Stimulated activated CD8-positive, alpha-beta memory T cell treated with anti-CD3 and anti-CD28 coated beads, Interleukin-4, amount 100 ng/mL, for 1 hour (primary cell): Measurements from ENCODE around the gene TOM1L2.
"Not testable (repeated sequence)": the region's sequence is repeated elsewhere in the genome, so short reads cannot be mapped to it uniquely, and the experiment has no call there.

Source experiments
- DNase-seq, 2 donors: peaks; one replicate each; pipeline ENCODE4 v3.0.0-alpha.2; 2020; ENCODE audit warnings: low read depth in 2 of 2, low spot score in 1 of 2

TOM1L2 gene

DNA sequence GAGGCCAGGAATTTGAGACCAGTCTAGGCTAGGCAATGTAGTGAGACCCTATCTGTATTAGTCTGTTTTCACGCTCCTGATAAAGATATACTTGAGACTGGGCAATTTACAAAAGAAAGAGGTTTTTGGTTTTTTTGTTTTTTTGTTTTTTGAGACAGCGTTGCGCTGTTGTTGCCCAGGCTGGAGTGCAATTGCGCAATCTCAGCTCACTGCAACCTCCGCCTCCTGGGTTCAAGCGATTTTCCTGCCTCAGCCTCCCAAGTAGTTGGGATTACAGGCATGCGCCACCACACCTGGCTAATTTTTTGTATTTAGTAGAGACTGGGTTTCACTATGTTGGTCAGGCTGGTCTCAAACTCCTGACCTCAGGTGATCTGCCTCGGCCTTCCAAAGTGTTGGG lies 23.7 kb upstream of the TOM1L2 start:
- not testable (repeated sequence) for DNase-seq

DNA sequence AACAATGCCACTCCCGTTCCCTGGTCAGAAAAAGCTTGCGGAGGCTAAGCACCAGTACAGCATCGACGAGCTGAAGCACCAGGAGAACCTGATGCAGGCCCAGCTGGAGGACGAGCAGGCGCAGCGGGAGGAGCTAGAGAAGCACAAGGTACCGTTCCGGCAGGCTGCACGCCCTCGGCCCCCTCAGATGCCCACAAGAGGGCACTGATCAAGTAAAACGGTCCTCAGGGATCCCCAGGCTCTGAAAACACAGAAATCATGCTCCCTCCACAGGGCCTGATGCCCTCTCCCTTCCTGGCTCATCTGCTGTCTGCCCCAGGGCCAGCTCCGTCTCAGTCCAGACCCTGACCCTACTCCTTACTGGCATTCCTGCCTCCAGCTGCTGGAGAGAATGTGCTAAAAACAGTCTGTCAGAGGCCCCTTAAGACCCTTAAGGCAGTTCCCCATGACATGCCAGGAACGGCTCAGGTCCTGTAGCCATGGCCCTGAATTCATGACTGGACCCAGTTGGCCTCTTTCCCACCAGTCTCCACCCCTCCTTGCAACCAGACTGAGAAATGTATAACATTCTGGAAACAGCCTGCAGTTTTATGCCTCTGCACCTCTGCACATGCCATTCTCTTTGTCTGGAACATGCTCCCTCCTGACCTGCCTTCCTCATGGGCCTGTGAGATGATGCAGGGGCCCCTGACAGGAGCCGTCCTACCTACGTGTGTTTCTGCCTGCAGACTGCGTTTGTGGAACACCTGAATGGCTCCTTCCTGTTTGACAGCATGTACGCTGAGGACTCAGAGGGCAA lies 22.3 kb upstream of the TOM1L2 start:
- DNase-seq: no peak

DNA sequence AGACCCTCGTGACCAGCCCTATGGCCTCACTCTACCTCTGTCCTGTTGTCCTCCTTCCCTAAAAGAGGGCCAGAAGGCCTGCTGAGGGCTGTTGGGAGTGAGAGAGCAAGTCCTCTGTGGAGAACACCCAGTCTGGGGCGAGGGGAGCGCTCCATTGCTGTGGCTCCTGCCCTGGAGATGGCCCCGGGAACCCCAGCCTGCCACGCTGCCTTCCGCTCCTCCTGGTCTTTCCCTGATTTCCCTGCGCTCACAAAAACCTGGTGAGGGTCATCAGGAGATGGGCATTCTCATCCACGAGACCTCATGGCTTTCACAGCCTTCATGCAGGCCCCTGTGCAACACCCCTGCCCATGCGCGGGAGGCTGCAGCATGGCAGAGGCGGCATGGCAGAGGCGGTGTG lies 21.7 kb upstream of the TOM1L2 start:
- no peak for DNase-seq

DNA sequence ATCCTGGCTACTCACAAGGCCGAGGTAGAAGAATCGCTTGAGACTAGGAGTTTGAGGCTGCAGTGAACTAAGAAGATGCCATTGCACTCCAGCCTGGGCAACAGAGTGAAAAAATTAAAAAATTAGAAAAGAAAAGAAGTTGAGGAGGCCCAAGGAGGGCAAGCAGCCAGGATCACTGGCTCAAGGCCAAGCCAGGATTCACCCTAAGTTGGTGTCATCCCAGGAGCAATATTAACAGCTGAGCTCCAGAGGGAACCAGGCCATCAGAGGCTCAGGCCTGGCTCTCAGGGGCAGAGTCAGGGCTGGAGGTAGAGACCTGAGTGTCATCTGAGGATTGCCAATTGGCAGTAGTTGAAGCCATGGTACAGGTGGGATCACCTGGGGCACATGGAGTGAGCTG lies 21.2 kb upstream of the TOM1L2 start:
- no peak for DNase-seq

DNA sequence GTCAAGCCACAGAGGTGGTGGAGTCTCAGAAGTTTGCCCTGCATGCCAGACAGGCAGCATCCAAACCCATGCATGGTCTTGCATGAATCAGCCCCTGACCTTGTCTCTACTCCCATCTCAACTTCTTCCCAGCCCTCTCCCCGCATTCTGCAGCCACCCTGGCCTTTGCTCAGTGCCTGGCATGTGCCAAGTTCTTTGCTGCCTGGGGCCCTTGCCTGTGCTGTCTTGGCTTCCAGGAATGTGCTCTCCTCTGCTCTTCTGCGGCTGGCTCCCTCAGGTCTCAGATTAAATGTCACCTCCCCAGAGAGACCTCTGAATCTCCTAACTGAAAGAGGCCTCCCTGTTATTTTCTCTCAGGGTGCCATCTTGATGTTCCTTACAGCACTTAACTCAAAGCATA lies 18.1 kb upstream of the TOM1L2 start:
- DNase-seq: no peak

DNA sequence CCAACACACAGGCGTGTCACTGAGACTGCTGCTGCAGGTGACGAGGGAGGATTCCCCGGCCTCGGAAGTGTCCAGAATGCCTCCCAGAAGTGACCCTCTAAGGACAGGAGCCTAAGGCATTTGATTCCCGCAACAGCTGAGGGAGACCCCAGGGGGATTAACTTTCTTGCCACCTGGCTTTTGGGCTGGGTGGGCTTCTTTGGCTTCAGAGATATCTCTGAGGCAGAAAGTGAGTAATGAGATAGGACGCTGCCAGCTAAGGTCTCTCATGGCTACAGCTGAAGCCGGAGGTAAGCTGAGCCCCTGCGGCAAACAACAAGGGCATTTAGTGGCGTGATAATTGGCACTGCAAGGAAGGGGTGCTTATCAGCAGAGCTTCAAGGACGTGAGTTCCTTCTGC lies 17.4 kb upstream of the TOM1L2 start:
- DNase-seq: no peak

DNA sequence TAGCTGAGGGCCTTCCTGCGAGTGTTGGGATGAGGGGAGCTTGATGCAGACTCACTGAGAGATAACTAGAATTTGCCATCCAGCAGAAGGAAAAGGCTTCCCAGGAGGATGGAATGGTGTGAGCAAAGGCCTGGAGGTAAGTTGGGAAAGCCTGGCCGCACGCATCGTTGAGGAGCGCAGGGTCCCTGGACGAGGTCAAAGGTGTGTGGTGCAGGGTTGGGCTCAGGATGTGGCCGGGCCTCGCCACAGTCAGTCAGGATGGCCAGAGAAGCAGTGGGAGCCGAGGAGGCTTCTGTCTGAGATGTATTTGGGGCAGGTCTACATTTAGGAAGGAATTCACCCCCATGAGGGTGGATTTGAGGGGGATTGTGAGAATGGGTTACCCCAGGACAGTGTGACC lies 16.9 kb upstream of the TOM1L2 start:
- no peak for DNase-seq

DNA sequence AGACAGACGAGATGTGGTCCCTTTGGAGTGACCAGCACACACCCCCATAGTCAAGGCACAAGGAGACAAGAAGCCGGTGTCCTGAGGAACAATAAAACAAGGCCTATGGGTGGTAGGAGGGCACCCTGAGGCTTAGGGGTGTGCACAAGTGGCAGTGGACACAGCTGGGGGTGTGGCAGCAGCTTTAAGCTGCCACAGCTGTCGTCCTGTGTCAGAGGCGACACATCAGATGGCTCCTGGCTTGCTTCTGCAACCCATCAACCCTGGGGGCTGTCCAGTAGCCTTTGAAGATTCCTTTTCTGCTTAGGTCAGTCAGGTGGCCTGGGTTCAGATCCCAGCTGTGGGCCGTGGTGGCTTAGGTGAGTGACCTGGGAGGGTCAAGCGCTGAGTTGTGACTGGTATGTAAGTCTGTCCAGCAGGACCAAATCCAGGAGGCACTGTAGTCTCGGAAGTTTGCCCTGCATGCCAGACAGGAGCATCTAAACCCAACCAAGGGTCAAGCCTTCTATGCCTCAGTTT lies 16.3 kb upstream of the TOM1L2 start:
- DNase-seq: no peak

DNA sequence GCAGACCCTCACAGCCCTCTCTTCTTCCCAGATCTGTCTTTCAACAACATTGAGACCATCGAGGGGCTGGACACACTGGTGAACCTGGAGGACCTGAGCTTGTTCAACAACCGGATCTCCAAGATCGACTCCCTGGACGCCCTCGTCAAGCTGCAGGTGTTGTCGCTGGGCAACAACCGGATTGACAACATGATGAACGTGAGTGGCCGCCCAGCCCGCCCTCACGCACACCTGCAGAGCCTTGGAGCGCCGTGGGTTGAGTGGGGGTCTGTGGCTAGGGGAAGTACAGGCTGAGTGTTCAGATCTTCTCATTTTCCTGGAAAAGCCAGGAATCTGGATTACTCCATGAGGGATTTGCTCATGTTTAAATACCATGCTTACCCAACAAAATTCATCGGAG lies 15.7 kb upstream of the TOM1L2 start:
- no peak for DNase-seq

DNA sequence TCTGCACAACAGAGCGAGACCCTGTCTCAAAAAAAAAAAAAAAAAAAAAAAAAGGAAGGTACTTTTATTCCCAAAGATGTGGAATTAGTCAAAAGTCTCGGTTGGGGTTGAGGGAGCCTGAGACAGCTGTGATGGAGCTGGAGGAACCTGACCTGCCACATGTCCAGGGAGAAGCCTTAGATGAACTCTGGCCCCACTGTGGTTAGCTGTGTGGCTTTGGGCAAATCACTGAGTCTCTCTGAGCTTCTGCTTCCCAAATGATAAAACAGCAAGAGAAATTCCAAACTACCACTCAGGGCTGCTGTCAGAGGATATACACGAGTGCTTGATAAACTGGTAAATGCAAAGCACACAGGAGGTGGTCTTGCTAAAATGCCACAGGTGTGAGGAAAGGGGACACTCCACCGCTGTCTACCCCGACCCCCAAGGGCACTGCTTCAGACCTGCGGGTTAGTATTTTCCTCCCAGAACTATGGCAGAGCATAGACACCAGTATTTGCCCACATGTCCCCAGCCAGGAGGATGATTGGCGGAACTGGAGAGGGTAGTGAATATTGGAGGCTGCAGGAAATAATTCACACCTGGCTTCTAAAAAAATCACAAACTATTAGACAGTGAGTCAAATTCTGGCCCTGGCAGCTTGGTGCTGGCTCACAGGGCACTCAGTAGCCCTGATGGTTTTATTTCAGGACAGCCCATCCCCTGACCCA lies 15.1 kb upstream of the TOM1L2 start:
- no peak for DNase-seq

DNA sequence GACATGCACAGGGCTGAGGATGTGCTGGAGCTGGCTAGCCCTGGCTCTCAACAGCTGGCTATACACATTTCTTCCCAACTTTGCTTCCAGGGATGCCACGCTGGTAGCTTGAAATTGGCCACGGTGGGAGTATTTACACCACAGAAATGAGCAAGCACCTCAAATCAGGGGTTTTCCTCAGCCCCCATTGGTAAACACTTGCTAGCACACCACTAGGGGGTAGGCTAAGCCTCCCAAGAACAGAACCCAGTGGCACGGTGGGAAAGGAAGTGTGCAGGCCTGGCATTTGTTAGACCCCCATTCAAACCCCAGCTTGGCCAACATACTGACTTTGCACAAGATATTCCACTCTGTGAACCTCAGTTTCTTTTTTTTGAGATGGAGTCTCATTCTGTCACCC lies 13.4 kb upstream of the TOM1L2 start:
- no peak for DNase-seq

DNA sequence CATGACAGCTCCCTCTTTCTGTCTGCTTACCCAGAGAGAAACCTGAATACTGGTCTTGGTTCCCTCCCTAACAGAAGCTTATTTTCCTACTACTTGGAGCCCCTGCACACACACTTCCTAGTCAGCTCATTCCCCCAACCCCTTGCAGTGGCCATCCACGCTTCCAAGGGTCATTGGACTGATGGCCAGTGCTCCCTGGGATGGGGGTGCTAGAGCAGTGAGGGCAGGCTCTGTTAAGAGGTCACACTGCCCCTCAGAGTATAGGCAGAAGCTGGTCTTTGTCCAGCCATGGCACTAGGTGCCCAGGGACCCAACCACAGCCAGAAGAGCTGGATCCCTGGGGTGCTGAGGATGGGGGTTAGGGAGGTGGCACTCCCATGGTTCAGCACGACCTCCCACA lies 13.0 kb upstream of the TOM1L2 start:
- DNase-seq: no peak

DNA sequence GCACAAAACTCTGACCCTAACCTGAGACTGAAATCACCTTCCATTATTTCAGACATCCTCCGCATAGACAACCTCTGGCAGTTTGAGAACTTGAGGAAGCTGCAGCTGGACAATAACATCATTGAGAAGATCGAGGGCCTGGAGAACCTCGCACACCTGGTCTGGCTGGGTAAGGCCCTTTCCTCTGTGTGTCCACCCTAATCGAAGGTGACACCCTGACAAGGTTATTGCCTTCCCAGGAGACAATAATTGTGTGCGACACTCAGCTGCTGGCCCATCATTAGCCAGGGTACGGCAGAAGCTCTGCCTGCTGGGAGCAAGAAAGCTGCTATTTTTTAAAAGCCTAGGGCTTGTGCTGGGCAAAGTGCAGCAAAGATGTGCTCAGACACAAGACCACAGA lies 11.6 kb upstream of the TOM1L2 start:
- no peak for DNase-seq

DNA sequence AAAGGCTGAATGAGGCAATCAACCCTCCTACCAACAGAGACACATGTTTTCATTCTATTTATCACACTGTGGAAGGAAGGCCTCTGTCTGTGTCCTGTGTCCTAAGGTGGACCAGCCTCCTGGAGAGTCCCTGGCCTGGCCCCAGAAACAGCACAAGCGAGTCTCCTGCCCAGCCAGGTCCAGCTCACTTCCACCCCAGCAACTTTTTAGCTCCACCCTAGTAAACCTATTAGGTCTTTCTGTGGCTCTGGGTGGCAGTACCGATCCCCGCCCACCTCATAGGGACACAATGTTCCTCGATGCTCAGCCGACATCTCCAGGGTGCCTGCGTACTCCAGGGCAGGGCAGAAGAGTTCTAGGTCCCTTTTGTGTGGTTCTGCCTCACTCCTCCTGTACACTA lies 11.2 kb upstream of the TOM1L2 start:
- no peak for DNase-seq

DNA sequence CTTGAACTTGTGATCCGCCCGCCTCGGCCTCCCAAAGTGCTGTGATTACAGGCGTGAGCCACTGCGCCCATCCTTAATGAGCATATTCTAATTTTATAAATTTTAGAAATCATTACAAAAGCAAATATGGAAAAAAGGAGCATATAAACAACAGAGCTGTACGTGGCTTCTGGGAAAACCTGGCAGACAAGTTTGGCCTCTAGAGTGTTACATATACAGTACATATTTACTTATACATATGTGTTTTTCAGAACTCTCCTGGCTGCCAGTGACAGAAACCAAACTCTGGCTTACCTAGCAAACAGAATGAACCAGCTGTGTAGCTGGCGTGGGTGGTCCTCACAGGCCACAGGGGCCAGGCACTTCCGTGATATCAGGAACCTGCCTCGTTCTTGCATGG lies 10.6 kb upstream of the TOM1L2 start:
- DNase-seq: no peak

DNA sequence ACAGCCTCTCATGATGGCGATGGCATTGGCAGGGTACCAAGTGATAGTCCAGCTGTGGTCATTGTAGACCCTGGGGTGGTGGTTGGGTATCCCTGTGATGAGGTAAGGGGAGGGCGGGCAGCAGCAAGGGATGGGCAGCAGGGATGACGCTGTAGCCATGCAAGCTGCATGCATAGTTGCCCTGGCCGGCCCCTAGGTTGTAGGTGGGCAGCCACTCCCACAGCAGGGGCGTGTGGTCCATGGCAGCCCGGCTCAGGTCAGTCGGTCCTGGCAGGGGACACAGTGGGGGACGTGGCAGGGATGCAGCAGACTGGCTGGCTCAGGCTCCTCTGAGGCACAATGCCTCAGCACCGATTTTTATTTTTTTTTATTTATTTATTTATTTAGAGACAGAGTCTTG lies 9.1 kb upstream of the TOM1L2 start:
- no peak for DNase-seq

DNA sequence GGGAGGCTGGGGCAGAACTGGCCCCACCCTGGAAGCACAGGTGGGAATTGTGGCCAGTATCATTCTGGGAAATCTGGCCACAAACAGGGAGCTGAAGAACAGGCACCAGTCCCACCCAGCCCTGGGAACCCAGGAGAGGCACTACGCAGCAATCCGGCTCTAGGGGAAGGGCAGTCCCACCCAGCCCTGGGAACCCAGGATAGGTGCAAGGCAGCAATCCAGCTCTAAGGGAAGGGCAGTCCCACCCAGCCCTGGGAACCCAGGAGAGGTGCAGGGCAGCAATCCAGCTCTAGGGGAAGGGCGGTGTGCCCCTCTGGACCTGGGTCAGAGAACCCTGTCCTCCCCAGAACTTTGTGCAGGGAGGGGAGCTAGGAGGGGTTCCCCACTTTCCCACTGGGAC lies 7.6 kb upstream of the TOM1L2 start:
- no peak for DNase-seq

DNA sequence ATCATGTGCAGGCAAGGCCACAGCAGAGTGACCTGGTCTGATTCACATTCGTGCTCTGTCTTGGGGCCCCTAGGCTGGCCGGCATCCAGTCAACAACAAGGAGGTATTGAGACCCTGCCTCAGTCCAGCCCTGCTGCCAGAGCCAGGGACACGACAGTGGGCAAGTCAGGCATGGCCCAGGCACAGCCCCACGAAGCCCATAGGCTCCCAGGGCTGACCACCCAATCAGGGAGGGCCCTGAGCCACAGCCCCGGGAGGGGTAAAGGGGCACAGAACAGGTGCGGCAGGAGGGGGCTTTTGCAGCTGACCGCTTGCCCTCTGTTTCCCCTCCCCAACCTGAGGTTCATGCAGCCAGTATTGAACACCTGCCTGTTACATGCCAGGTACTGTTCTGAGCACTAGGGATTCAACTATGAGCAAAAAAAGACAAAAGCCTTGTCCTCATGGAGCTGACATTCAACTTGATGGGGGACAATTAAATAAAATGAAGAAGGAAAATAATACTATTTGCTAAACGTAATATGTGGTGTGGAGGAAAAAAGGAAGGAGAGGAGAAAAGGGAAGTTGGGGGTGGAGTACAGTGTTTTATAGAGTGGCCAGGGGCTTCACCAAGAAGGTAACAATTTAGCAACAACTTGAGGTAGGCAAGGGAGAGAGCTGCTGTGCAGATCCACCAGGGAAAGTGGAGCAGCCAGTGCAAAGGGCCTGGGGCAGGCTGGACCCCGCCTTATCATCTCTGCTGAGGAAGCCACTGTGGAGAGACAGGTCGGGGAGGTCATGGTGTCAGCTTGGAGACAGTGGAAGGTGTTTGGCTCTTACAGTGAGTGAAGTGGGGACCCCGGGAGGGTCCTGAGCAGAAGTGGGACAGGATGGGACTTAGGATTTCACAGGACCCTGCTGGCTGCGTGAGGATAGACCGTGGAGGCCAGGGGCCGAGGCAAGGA lies 6.6 kb upstream of the TOM1L2 start:
- no peak for DNase-seq

DNA sequence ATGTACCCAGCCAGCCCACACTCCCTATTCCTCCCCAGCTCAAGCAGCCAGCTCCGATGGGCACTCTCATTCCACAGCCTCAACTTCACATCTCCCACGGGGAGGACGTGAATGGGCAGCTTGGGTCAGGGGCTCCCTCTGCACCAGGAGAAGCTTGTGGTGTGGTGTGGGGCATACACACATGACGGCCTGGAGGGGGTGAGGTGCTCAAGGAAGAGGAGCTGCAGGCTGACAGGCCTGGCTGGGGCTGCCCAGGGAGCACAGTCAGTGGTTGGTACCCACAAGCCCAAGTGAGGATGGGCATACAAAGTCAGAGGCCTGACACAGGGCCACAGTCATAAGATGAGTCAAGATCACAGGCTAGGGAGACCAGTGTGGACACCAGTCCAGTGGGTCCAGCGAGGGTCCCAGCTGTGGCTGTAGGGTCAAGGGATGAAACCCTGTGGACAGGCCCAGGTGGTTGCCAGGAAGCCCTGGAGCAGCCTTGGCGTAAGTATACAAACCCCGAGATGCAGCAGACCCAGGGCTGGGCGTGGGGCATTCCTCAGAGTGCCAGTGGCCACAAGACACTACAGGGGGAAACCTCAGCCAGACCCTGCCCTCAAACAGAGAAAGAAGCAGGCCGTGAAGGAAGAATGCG lies 4.9 kb upstream of the TOM1L2 start:
- DNase-seq: no peak

DNA sequence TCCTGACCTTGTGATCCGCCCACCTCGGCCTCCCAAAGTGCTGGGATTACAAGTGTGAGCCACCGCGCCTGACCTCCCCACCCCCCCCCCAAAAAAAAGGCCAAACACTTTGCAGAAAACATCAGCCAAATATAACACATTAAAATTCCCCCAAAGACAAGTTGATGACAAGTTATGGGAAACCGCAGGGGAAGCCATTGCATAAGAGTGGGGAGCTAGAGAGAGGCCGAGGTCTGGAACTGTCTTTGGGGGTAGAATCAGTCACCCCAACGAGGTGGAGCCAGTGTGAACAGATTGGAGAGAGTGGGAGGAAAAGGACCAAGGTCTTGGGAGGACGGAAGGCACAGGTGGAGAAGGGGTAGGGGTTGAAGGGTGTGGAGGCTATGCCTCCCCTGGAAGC lies 3.2 kb upstream of the TOM1L2 start:
- DNase-seq: no peak

DNA sequence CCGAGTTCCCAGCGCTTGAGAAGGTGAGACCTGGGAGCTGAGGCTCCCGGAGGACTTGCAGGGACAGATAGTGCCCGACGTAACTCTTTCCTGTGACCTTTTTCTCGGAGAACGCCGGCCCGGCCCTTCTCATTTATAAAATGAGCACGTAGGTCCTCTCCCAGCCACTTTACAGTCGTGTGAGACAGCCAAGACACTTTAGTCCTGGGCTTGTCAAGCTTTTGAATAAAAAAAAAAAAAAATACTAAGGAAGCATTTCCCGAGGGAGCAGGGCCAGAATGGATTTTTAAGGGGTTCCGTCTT lies 703 bp upstream of the TOM1L2 start:
- no peak for DNase-seq
